ENCODE data around the gene MAGI2.

DNA sequence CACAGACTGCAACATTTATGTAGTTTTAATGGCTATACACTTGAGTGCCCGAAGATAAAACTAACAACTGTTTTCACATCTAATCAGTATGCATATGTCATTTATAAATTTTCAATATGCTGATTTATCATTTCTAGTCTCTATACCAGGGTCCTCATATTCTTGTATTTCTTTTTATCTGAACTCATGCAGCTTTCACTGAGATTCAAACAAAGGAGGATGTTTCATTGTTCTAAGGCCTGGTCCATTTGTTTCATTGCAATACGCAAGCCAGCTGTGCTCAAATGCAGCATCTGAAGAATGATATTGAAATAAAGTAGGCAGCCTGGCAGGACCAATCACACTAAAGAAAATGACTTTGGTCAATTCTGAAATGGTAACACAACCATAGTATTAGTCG lies 31.7 kb downstream of the MAGI2 start:
- TF ChIP-seq, protein P1, sequence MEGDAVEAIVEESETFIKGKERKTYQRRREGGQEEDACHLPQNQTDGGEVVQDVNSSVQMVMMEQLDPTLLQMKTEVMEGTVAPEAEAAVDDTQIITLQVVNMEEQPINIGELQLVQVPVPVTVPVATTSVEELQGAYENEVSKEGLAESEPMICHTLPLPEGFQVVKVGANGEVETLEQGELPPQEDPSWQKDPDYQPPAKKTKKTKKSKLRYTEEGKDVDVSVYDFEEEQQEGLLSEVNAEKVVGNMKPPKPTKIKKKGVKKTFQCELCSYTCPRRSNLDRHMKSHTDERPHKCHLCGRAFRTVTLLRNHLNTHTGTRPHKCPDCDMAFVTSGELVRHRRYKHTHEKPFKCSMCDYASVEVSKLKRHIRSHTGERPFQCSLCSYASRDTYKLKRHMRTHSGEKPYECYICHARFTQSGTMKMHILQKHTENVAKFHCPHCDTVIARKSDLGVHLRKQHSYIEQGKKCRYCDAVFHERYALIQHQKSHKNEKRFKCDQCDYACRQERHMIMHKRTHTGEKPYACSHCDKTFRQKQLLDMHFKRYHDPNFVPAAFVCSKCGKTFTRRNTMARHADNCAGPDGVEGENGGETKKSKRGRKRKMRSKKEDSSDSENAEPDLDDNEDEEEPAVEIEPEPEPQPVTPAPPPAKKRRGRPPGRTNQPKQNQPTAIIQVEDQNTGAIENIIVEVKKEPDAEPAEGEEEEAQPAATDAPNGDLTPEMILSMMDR (conservative IDR thresholded peaks at IDR 0.05; ENCODE audit: low read depth, low read length): no peak
- TF ChIP-seq EZH2 (IDR thresholded peaks at IDR 0.05; ENCODE audit: borderline replicate concordance, low read depth, low read length, poor library complexity, severe bottlenecking): no peak

Data from A673 (cell line).